A549 (cell line): Measurements from ENCODE around the gene SEC24B. TPM values are rescaled to one million over a fixed set of nuclear protein-coding genes. Genes with fewer than 3 reads are reported as not detected.

Experiments used
- ATAC-seq, 2 experiments: fragments of 200-7000 bp in 1 of 2; fragments of >200 bp in 1 of 2; cut with Nextera tagmentation in 1 of 2; cut with Tn5 transposase in 1 of 2; 3 replicates each; pipeline versions ENCODE4 v1.8.0 to v1.9.1; 2018 to 2020; ENCODE audit warnings: mild to moderate bottlenecking in 1 of 2, moderate library complexity in 1 of 2
- CTCF ChIA-PET: fragments of 300-600 bp; sonication (Branson Sonifier 250); formaldehyde crosslinking; extraction: SDS; loops from one replicate; lab custom pipeline; 2021; ENCODE audit warnings: antibody characterized with exemption, inconsistent platforms; lab: Yijun Ruan, JAX
- POLR2A ChIA-PET: fragments of 350-600 bp; formaldehyde crosslinking; extraction: SDS; loops from one replicate; lab custom pipeline; 2021; ENCODE audit warnings: antibody characterized with exemption, inconsistent platforms; lab: Yijun Ruan, JAX
- DNase-seq, 2 experiments: peaks; one replicate each; pipeline versions ENCODE4 v3.0.0 to v3.0.0-alpha.2; 2011 to 2016; ENCODE audit warnings: low read depth in 1 of 2, low spot score in 1 of 2
- FAIRE-seq: peaks from 2 replicates; lab custom pipeline; 2011; peaks lifted over from hg19 to GRCh38; lab: Jason Lieb, UNC
- H3K27ac ChIP-seq, 2 experiments: fragments of >200 bp; sonication (Bioruptor Twin); formaldehyde crosslinking; 3 replicates each; pipeline ENCODE4 v1.5.1; 2016 to 2017
- H3K4me1 ChIP-seq: fragments of >200 bp; sonication (Bioruptor Twin); formaldehyde crosslinking; 3 replicates; pipeline ENCODE4 v1.6.1; 2016
- H3K4me2 ChIP-seq: fragments of >200 bp; sonication (Bioruptor Twin); formaldehyde crosslinking; 3 replicates; pipeline ENCODE4 v1.6.1; 2016
- H3K4me3 ChIP-seq: fragments of >200 bp; sonication (Bioruptor Twin); formaldehyde crosslinking; 3 replicates; pipeline ENCODE4 v1.5.1; 2016
- H3K9me3 ChIP-seq: fragments of >200 bp; sonication (Bioruptor Twin); formaldehyde crosslinking; 3 replicates; pipeline ENCODE4 v1.6.1; 2016
- EP300 ChIP-seq, 2 experiments: fragments of >200 bp; sonication (Bioruptor Twin); formaldehyde crosslinking; IDR thresholded peaks; 2 replicates in 1 of 2; 3 replicates in 1 of 2; pipeline ENCODE4 v1.6.1; 2016 to 2017
- ESRRA ChIP-seq: fragments of 150-350 bp; IDR thresholded peaks from 2 replicates; pipeline ENCODE4 v1.6.1; 2014; ENCODE audit warnings: mild to moderate bottlenecking, low read length, borderline replicate concordance
- FOSB ChIP-seq: fragments of 250-450 bp; sonication (Bioruptor Pico); IDR thresholded peaks from 2 replicates; pipeline ENCODE4 v1.5.0; 2020; ENCODE audit warnings: mild to moderate bottlenecking, moderate library complexity
- FOSL2 ChIP-seq, 2 experiments: fragments of 450-650 bp in 1 of 2; fragments of >200 bp in 1 of 2; sonication (Bioruptor Twin) in 1 of 2; formaldehyde crosslinking; IDR thresholded peaks; 2 replicates each; pipeline versions ENCODE4 v1.5.0 to v1.6.1; 2016 to 2020; ENCODE audit warnings: mild to moderate bottlenecking in 1 of 2, moderate library complexity in 1 of 2
- FOXS1 ChIP-seq: fragments of 250-450 bp; sonication (Bioruptor Pico); IDR thresholded peaks from 2 replicates; pipeline ENCODE4 v1.5.0; 2020; ENCODE audit warnings: mild to moderate bottlenecking, moderate library complexity
- HDAC2 ChIP-seq: fragments of 200-600 bp; sonication (generic); IDR thresholded peaks from 2 replicates; pipeline ENCODE4 v1.6.1; 2016
- HOXA7 ChIP-seq: fragments of 250-450 bp; sonication (Bioruptor Pico); IDR thresholded peaks from 2 replicates; pipeline ENCODE4 v1.5.0; 2020; ENCODE audit warnings: mild to moderate bottlenecking, moderate library complexity
- HOXB13 ChIP-seq: fragments of 250-450 bp; sonication (Bioruptor Pico); IDR thresholded peaks from 2 replicates; pipeline ENCODE4 v1.5.0; 2020; ENCODE audit warnings: low read depth, mild to moderate bottlenecking, moderate library complexity
- HOXB5 ChIP-seq: fragments of 250-450 bp; sonication (Bioruptor Pico); IDR thresholded peaks from 2 replicates; pipeline ENCODE4 v1.5.0; 2020; ENCODE audit warnings: mild to moderate bottlenecking, moderate library complexity
- KDM5A ChIP-seq: fragments of 200-600 bp; sonication (generic); IDR thresholded peaks from 2 replicates; pipeline ENCODE4 v1.6.1; 2016; ENCODE audit warnings: antibody characterized with exemption, mild to moderate bottlenecking
- MAFK ChIP-seq: fragments of 450-650 bp; IDR thresholded peaks from 2 replicates; pipeline ENCODE4 v1.6.1; 2014; ENCODE audit not compliant: partially characterized antibody
- MYC ChIP-seq: IDR thresholded peaks from 2 replicates; pipeline ENCODE4 v1.6.1; 2012; ENCODE audit warnings: mild to moderate bottlenecking, inconsistent platforms, low read length, improper control_type of control experiment, borderline replicate concordance
- NPAS2 ChIP-seq: fragments of 250-450 bp; sonication (Bioruptor Pico); IDR thresholded peaks from 2 replicates; pipeline ENCODE4 v1.8.0; 2022; ENCODE audit warnings: mild to moderate bottlenecking, moderate library complexity, borderline replicate concordance
- POLR2A ChIP-seq: IDR thresholded peaks from 2 replicates; pipeline ENCODE4 v1.6.1; 2012; ENCODE audit warnings: mild to moderate bottlenecking, low read length
- POLR2AphosphoS2 ChIP-seq: conservative IDR thresholded peaks from 2 replicates; pipeline ENCODE4 v1.6.1; 2012; ENCODE audit warnings: low read length, improper control_type of control experiment, inconsistent platforms
- RCOR1 ChIP-seq: fragments of 150-350 bp; IDR thresholded peaks from 2 replicates; pipeline ENCODE4 v1.6.1; 2014; ENCODE audit warnings: antibody characterized with exemption, low read length, low read depth
- SMC3 ChIP-seq: fragments of >200 bp; sonication (Bioruptor Twin); formaldehyde crosslinking; IDR thresholded peaks from 3 replicates; pipeline ENCODE4 v1.6.1; 2018; ENCODE audit warnings: inconsistent platforms
- SREBF2 ChIP-seq: fragments of 450-650 bp; IDR thresholded peaks from 2 replicates; pipeline ENCODE4 v1.6.1; 2014; ENCODE audit warnings: mild to moderate bottlenecking, moderate library complexity
- ZC3H11A ChIP-seq: fragments of 450-650 bp; IDR thresholded peaks from 2 replicates; pipeline ENCODE4 v1.6.1; 2014; ENCODE audit warnings: antibody characterized with exemption, mild to moderate bottlenecking
- ZFP36 ChIP-seq: fragments of 450-650 bp; IDR thresholded peaks from 2 replicates; pipeline ENCODE4 v1.6.1; 2014; ENCODE audit warnings: borderline replicate concordance; ENCODE audit not compliant: partially characterized antibody
- ZNF302 ChIP-seq: fragments of 250-450 bp; sonication (Bioruptor Pico); IDR thresholded peaks from 2 replicates; pipeline ENCODE4 v1.9.0; 2021; ENCODE audit warnings: inconsistent platforms, mild to moderate bottlenecking, moderate library complexity
- ZSCAN20 ChIP-seq: fragments of 250-450 bp; sonication (Bioruptor Pico); IDR thresholded peaks from 2 replicates; pipeline ENCODE4 v1.8.0; 2022; ENCODE audit warnings: mild to moderate bottlenecking, moderate library complexity
- WGBS: methylation state at CpG from one replicate; pipeline ENCODE4 v1.1.6; 2017; ENCODE audit errors: missing lambda C conversion rate; 5-methylcytosine and 5-hydroxymethylcytosine counted together
- polyA plus RNA-seq, 4 experiments: library from polyadenylated mRNA; depleted of rRNA in 3 of 4; stranded (reverse); fragments of >200 nt; fragmentation: RNase III in 1 of 4; extraction: RNeasy Plus Mini Kit Qiagen cat#74134 plus additional on column Dnase treatment in 1 of 4; gene quantifications; 2 replicates in 3 of 4; 3 replicates in 1 of 4; pipeline ENCODE4 v1.2.3, GENCODE V29; 2011 to 2017
- TF ChIP-seq, protein P1 (sequence below): fragments of 450-650 bp; IDR thresholded peaks from 2 replicates; pipeline ENCODE4 v1.6.1; 2014; ENCODE audit warnings: antibody characterized with exemption

SEC24B gene
- polyA plus RNA-seq, 2 of the 4 experiments (the other 2 are of a cell fraction) = 13.8 to 40.0 TPM

DNA sequence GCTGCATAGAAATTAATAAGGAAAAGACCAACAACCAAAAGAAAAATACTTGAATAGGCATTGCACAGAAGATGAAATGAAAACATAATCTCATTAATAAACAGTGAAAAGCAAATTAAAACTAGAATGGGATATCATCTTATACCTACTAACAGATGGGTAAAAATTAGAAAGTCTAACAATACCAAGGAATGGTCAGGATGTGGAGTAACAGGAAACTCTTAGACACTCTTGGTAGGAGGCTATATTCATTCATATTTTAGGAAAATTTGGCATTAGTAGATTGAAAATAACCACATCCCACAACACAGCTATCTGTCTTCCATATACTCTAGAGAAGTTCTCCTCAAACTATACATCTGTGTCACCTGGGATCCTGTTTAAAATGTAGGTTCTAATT lies 36.3 kb downstream of the SEC24B start:
- Histone ChIP-seq H3K4me1 (peaks cover 18% of the 10 kb centered on the region), H3K9me3 (no peaks in the 10 kb centered on the region), H3K4me2 (no peak overlapping the region), H3K4me3 (no peak overlapping the region), H3K27ac (no peak overlapping the region)
- TF ChIP-seq HOXB5 (CRISPR knock-in tag) = no peak
- TF ChIP-seq FOSB (CRISPR knock-in tag) = no peak
- no peak for TF ChIP-seq ZC3H11A
- TF ChIP-seq ZNF302 (CRISPR knock-in tag) = no peak
- no peak for TF ChIP-seq HDAC2
- TF ChIP-seq SMC3 = no peak
- TF ChIP-seq ZFP36 = no peak
- CTCF ChIA-PET = interaction anchor here (2.1 kb wide), 1 partner anchor 37 kb away, joined by 7 read pairs; the partner anchor contains the start of gene SEC24B
- DNase-seq = no peak
- no peak for FAIRE-seq
- POLR2A ChIA-PET = no interaction called here
- no peak for ATAC-seq

DNA sequence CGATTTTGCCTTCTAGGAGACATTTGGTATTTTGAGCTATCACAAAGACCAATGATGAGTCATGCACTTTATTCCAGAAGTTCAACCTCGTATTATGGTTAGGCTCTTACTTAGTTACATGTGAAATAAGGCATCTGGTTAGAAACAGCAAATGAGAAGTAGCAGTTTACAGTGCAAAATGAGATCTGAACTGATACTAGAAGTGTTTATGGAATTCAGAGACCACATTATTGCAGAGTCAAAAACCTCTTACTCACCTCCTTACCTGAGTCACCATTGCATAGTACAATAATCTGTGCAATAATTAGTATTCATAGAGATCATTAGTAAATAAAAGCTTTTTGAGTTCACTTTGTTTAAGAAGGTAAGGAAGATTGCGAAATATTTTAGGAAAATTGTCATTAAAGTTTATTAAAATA lies 38.7 kb downstream of the SEC24B start:
- DNase-seq = peak in 1 of 2 experiments; percentile 7

DNA sequence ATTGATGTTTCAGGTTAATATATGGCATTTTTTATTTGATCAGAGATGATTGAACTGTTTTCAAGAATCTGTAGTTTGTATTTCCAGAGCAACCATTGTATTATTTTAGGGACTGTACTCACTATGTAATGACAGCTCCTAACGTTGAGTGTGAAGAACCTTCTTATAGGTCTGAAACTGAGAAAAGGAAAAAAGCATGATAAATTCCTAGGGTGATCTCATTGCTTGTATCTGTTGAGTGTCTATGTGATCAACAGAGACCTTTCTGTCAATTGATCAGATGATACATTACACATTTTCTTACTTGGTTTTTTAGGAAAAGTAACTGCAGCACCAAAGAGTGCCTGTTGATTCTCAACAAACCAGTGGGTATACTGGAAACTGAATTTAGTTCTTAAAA lies 40.2 kb downstream of the SEC24B start:
- TF ChIP-seq SREBF2 = no peak
- TF ChIP-seq FOSL2 (IDR thresholded peaks at IDR 0.05) = no peak
- TF ChIP-seq FOSL2 (CRISPR knock-in tag; IDR thresholded peaks at IDR 0.05) = no peak
- CTCF ChIA-PET = interaction anchor here (0.6 kb wide), 1 partner anchor 9 kb away, joined by 3 read pairs; no protein-coding TSS in a partner anchor
- H3K9me3 ChIP-seq = no peaks in the 10 kb centered on the region
- FAIRE-seq (no peak), DNase-seq (no peak), ATAC-seq (no peak)
- H3K4me3 ChIP-seq = no peak overlapping the region
- H3K4me1 ChIP-seq = peaks cover 18% of the 10 kb centered on the region
- POLR2A ChIA-PET = no interaction called here
- WGBS = 76% methylated on average over 1 of the region's 1 CpG
- no peak overlapping the region for H3K4me2 ChIP-seq
- H3K27ac ChIP-seq = no peak overlapping the region

More for the DNA sequence above, 38.7 kb downstream of the SEC24B start:
- POLR2A ChIA-PET = no interaction called here
- CTCF ChIA-PET = interaction anchor here (1.1 kb wide), 1 partner anchor 39 kb away, joined by 3 read pairs; the partner anchor contains the start of gene SEC24B
- H3K4me3 ChIP-seq = no peak overlapping the region
- no peaks in the 10 kb centered on the region for H3K9me3 ChIP-seq
- H3K4me2 ChIP-seq = peak overlapping the region; percentile 50
- no peak for TF ChIP-seq FOSL2 (IDR thresholded peaks at IDR 0.05)
- peak; percentile 81 for TF ChIP-seq FOSL2 (CRISPR knock-in tag; IDR thresholded peaks at IDR 0.05)
- no peak for TF ChIP-seq HOXA7
- TF ChIP-seq NPAS2 (CRISPR knock-in tag) = no peak
- 42% methylated on average over 3 of the region's 3 CpGs for WGBS
- H3K4me1 ChIP-seq = peaks cover 18% of the 10 kb centered on the region
- peak in 1 of 2 experiments; percentile 23; a peak in 1 of 6 replicates for ATAC-seq
- no peak for FAIRE-seq
- H3K27ac ChIP-seq = no peak overlapping the region

DNA sequence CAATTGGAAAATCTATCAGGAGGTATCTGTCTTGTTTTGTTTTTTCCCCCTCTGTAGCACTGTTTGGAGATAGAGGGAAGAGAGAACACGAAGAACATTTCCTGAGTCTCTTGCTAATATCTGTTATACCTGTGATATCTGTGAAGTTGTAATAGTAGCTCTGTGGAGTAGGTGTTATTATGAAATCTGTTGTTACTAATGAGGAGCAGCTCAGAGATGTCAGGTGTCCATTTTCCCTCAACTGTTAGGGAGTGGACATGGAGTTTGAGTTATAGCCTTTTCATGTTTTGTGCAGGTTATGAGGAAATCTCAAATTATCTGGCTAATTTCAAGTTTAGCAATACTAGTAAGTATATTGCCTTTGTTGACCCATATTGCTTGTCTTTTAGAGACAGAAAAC lies 52.4 kb downstream of the SEC24B start:
- POLR2A ChIA-PET = no interaction called here
- Histone ChIP-seq H3K4me1 (no peaks in the 10 kb centered on the region), H3K9me3 (no peaks in the 10 kb centered on the region), H3K4me2 (no peak overlapping the region)
- FAIRE-seq = no peak
- TF ChIP-seq HOXA7 = no peak
- TF ChIP-seq MAFK = no peak
- TF ChIP-seq ESRRA = no peak
- TF ChIP-seq EP300 (IDR thresholded peaks at IDR 0.05) = no peak
- no peak for TF ChIP-seq KDM5A
- TF ChIP-seq RCOR1 = no peak
- TF ChIP-seq, protein P1, sequence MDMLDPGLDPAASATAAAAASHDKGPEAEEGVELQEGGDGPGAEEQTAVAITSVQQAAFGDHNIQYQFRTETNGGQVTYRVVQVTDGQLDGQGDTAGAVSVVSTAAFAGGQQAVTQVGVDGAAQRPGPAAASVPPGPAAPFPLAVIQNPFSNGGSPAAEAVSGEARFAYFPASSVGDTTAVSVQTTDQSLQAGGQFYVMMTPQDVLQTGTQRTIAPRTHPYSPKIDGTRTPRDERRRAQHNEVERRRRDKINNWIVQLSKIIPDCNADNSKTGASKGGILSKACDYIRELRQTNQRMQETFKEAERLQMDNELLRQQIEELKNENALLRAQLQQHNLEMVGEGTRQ = no peak
- TF ChIP-seq ZSCAN20 (CRISPR knock-in tag) = no peak
- TF ChIP-seq POLR2A = no peak
- no peak for TF ChIP-seq ZFP36
- TF ChIP-seq POLR2AphosphoS2 = no peak
- no peak for TF ChIP-seq MYC
- no peak for TF ChIP-seq HOXB13 (CRISPR knock-in tag)
- TF ChIP-seq FOXS1 (CRISPR knock-in tag) = no peak
- no peak for TF ChIP-seq HDAC2
- TF ChIP-seq, all 56 proteins: peak for 0
- H3K4me3 ChIP-seq = no peak overlapping the region
- DNase-seq (no peak), ATAC-seq (no peak)
- CTCF ChIA-PET = no interaction called here
- WGBS = 100% methylated on average over 1 of the region's 1 CpG
- no peak overlapping the region for H3K27ac ChIP-seq
